ENCODE results near the gene EEF1A2. TPM values are rescaled to one million over a fixed set of nuclear protein-coding genes. Genes with fewer than 3 reads are reported as not detected.
A peak's percentile ranks its signal among the peaks of the same experiment; 100 is the strongest.

The EEF1A2 gene
- total RNA-seq = 1 to 10 TPM in 2 of 4 donors, not detected in 2; 1.1 to 1.5 TPM

GRCh38 chr20:63498960-63499337 lies at the start of gene EEF1A2:
Gene EEF1A2 (minus strand): TSS chr20:63499083. CDS start chr20:63497763, 1,320 bp downstream.
- Histone ChIP-seq H3K27me3 (peaks cover 9 to 17% of the 10 kb centered on the region in 2 donors), H3K27ac (no peak within 1 kb of the TSS), H3K4me1 (peaks cover 0 to 10% of the 10 kb centered on the region in 2 donors), H3K4me3 (peak within 1 kb of the TSS in 1 of 2 donors; percentile 22), H3K9me3 (no peaks in the 10 kb centered on the region), H3K36me3 (no peaks in the 10 kb centered on the region)
- intact Hi-C loops (cut with DNase I; ENCODE audit: low total_unique reads) = no loop called here
- DNase-seq = no peak
- TF ChIP-seq POLR2A (IDR thresholded peaks at IDR 0.05) (no peak), CTCF (IDR thresholded peaks at IDR 0.05) (no peak)

GRCh38 chr20:63548542-63548941 lies 49.7 kb upstream of the EEF1A2 start:
- H3K9me3 ChIP-seq = no peaks in the 10 kb centered on the region
- no peak for DNase-seq
- intact Hi-C loops (cut with DNase I; ENCODE audit: low total_unique reads) = no loop called here
- TF ChIP-seq CTCF (IDR thresholded peaks at IDR 0.05) = no peak
- no peak for TF ChIP-seq POLR2A (IDR thresholded peaks at IDR 0.05)
- no peaks in the 10 kb centered on the region for H3K36me3 ChIP-seq
- H3K27ac ChIP-seq = no peak overlapping the region
- H3K4me3 ChIP-seq = no peak overlapping the region
- no peaks in the 10 kb centered on the region for H3K27me3 ChIP-seq
- no peaks in the 10 kb centered on the region for H3K4me1 ChIP-seq

GRCh38 chr20:63547725-63548480 lies 49.0 kb upstream of the EEF1A2 start, which contains the start of gene SRMS:
Gene SRMS (minus strand): TSS chr20:63547749. CDS start chr20:63547463, 286 bp downstream.
- Histone ChIP-seq H3K27me3 (no peaks in the 10 kb centered on the region), H3K36me3 (no peaks in the 10 kb centered on the region), H3K4me1 (no peaks in the 10 kb centered on the region), H3K4me3 (no peak within 1 kb of the TSS), H3K9me3 (no peaks in the 10 kb centered on the region), H3K27ac (no peak within 1 kb of the TSS)
- no peak for TF ChIP-seq CTCF (IDR thresholded peaks at IDR 0.05)
- TF ChIP-seq POLR2A (IDR thresholded peaks at IDR 0.05) = no peak
- DNase-seq = no peak
- intact Hi-C loops (cut with DNase I; ENCODE audit: low total_unique reads) = no loop called here

- H3K9me3 ChIP-seq = no peaks in the 10 kb centered on the region
- intact Hi-C loops (cut with DNase I; ENCODE audit: low total_unique reads) = no loop called here
- TF ChIP-seq CTCF (IDR thresholded peaks at IDR 0.05) = no peak
- H3K4me3 ChIP-seq = no peak overlapping the region
- H3K27ac ChIP-seq = no peak overlapping the region
- no peaks in the 10 kb centered on the region for H3K27me3 ChIP-seq
- no peak for DNase-seq
- H3K4me1 ChIP-seq = no peaks in the 10 kb centered on the region
- no peaks in the 10 kb centered on the region for H3K36me3 ChIP-seq
Measured at GRCh38 chr20:63546956-63547724, 48.3 kb upstream of the EEF1A2 start.

Measured in uterus (tissue), 4 donors.